ENCODE measurements around the gene PCDH11X. TPM values are rescaled to one million over a fixed set of nuclear protein-coding genes. Genes with fewer than 3 reads are reported as not detected.
"Not testable (repeated sequence)": the region's sequence is repeated elsewhere in the genome, so short reads cannot be mapped to it uniquely, and the experiment has no call there.

PCDH11X gene, protein sequence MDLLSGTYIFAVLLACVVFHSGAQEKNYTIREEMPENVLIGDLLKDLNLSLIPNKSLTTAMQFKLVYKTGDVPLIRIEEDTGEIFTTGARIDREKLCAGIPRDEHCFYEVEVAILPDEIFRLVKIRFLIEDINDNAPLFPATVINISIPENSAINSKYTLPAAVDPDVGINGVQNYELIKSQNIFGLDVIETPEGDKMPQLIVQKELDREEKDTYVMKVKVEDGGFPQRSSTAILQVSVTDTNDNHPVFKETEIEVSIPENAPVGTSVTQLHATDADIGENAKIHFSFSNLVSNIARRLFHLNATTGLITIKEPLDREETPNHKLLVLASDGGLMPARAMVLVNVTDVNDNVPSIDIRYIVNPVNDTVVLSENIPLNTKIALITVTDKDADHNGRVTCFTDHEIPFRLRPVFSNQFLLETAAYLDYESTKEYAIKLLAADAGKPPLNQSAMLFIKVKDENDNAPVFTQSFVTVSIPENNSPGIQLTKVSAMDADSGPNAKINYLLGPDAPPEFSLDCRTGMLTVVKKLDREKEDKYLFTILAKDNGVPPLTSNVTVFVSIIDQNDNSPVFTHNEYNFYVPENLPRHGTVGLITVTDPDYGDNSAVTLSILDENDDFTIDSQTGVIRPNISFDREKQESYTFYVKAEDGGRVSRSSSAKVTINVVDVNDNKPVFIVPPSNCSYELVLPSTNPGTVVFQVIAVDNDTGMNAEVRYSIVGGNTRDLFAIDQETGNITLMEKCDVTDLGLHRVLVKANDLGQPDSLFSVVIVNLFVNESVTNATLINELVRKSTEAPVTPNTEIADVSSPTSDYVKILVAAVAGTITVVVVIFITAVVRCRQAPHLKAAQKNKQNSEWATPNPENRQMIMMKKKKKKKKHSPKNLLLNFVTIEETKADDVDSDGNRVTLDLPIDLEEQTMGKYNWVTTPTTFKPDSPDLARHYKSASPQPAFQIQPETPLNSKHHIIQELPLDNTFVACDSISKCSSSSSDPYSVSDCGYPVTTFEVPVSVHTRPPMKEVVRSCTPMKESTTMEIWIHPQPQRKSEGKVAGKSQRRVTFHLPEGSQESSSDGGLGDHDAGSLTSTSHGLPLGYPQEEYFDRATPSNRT (N-terminal part only)
- total RNA-seq (not detected), total RNA-seq (0 to 0.17 (median 0) reads per million in 172 experiments)
- polyA plus RNA-seq (2013, experiment 1 of 2): not detected
- under 0.01 TPM for polyA plus RNA-seq (2013, experiment 2 of 2)

DNA sequence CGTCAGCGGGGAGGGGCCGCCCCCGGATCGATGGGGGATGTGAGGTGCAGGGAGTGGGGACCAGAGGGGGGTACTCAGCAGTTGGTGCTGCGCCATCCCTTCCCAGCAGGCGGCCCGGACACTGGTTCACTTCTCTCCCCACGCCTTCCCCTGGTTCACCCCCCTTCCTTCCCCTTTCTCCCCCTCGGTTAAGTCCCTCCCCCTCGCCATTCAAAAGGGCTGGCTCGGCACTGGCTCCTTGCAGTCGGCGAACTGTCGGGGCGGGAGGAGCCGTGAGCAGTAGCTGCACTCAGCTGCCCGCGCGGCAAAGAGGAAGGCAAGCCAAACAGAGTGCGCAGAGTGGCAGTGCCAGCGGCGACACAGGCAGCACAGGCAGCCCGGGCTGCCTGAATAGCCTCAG, at the start of gene PCDH11X:
Gene PCDH11X (plus strand): TSS at position 241 of the 400 bp plus-strand sequence. CDS start 56,130 bp downstream, outside the sequence.
- DNase-seq: peak in 3 of 14 experiments; percentile 4 to 28 (median 5)
- H3K27ac Mint-ChIP-seq; H3K4me3 ChIP-seq (ENCODE audit: low read length); H3K9me3 Mint-ChIP-seq; H3K36me3 ChIP-seq (ENCODE audit: insufficient read depth, low read length); H3K4me3 Mint-ChIP-seq; H3K36me3 Mint-ChIP-seq (ENCODE audit: low read depth); H3K27me3 ChIP-seq (ENCODE audit: control insufficient read depth in 1 of 2, insufficient read depth in 2 of 2, low read length in 2 of 2); H3K27ac ChIP-seq (ENCODE audit: low read depth in 1 of 2, low read length in 2 of 2); H3K27me3 Mint-ChIP-seq; ATAC-seq (ENCODE audit: poor library complexity); POLR2A ChIA-PET; H3K4me1 ChIP-seq (ENCODE audit: insufficient read depth, low read length); intact Hi-C loops (cut with DNase I, micrococcal nuclease); H3K9me3 ChIP-seq (ENCODE audit: control insufficient read depth in 1 of 2, insufficient read depth in 1 of 2, low read length in 2 of 2); CTCF ChIA-PET; H3K4me1 Mint-ChIP-seq (ENCODE audit: low read depth): not testable (repeated sequence)

DNA sequence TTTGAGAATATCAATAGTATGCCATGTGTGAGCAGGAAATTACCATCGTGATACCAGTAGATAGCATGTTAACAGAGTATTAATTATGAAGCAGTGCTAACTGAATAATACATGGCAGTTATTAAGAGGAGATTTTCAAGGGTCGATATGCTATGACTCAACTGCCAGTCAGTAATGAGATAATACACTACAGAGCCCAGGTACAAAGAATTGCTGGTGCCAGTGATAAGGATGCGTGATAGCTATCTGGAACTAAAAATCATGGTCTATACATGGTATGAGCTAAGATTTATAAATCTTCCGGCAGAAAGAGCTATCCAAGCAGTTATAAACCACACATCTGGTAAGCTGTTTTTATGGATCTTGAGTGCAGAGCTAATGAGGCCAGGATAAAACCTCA, 31.7 kb upstream of the PCDH11X start:
- intact Hi-C loops (cut with DNase I, micrococcal nuclease); H3K27ac Mint-ChIP-seq: not testable (repeated sequence)

DNA sequence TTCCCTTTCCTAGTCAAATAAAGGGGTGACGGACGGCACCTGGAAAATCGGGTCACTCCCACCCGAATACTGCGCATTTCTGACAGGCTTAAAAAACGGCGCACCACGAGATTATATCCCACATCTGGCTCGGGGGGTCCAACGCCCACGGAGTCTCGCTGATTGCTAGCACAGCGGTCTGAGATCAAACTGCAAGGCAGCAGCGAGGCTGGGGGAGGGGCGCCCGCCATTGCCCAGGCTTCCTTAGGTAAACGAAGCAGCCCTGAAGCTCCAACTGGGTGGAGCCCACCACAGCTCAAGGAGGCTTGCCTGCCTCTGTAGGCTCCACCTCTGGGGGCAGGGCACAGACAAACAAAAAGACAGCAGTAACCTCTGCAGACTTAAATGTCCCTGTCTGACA, 26.2 kb upstream of the PCDH11X start:
- H3K4me1 ChIP-seq (ENCODE audit: insufficient read depth, low read length); H3K36me3 ChIP-seq (ENCODE audit: insufficient read depth, low read length); CTCF ChIA-PET; ATAC-seq (ENCODE audit: poor library complexity); POLR2A ChIA-PET; DNase-seq; H3K4me1 Mint-ChIP-seq (ENCODE audit: low read depth); H3K9me3 Mint-ChIP-seq; H3K36me3 Mint-ChIP-seq (ENCODE audit: low read depth); H3K27ac ChIP-seq (ENCODE audit: low read depth in 1 of 2, low read length in 2 of 2); H3K4me3 Mint-ChIP-seq; H3K27me3 ChIP-seq (ENCODE audit: control insufficient read depth in 1 of 2, insufficient read depth in 2 of 2, low read length in 2 of 2); intact Hi-C loops (cut with DNase I, micrococcal nuclease); H3K4me3 ChIP-seq (ENCODE audit: low read length); H3K27me3 Mint-ChIP-seq; H3K9me3 ChIP-seq (ENCODE audit: control insufficient read depth in 1 of 2, insufficient read depth in 1 of 2, low read length in 2 of 2); H3K27ac Mint-ChIP-seq: not testable (repeated sequence)

More for the DNA sequence above, 31.7 kb upstream of the PCDH11X start:
- H3K9me3 Mint-ChIP-seq; H3K4me3 Mint-ChIP-seq; H3K4me1 ChIP-seq (ENCODE audit: insufficient read depth, low read length); POLR2A ChIA-PET; H3K27me3 Mint-ChIP-seq; H3K4me1 Mint-ChIP-seq (ENCODE audit: low read depth); H3K36me3 Mint-ChIP-seq (ENCODE audit: low read depth); ATAC-seq (ENCODE audit: poor library complexity); DNase-seq; H3K36me3 ChIP-seq (ENCODE audit: insufficient read depth, low read length); H3K9me3 ChIP-seq (ENCODE audit: control insufficient read depth in 1 of 2, insufficient read depth in 1 of 2, low read length in 2 of 2); H3K4me3 ChIP-seq (ENCODE audit: low read length); CTCF ChIA-PET; H3K27ac ChIP-seq (ENCODE audit: low read depth in 1 of 2, low read length in 2 of 2); H3K27me3 ChIP-seq (ENCODE audit: control insufficient read depth in 1 of 2, insufficient read depth in 2 of 2, low read length in 2 of 2): not testable (repeated sequence)

DNA sequence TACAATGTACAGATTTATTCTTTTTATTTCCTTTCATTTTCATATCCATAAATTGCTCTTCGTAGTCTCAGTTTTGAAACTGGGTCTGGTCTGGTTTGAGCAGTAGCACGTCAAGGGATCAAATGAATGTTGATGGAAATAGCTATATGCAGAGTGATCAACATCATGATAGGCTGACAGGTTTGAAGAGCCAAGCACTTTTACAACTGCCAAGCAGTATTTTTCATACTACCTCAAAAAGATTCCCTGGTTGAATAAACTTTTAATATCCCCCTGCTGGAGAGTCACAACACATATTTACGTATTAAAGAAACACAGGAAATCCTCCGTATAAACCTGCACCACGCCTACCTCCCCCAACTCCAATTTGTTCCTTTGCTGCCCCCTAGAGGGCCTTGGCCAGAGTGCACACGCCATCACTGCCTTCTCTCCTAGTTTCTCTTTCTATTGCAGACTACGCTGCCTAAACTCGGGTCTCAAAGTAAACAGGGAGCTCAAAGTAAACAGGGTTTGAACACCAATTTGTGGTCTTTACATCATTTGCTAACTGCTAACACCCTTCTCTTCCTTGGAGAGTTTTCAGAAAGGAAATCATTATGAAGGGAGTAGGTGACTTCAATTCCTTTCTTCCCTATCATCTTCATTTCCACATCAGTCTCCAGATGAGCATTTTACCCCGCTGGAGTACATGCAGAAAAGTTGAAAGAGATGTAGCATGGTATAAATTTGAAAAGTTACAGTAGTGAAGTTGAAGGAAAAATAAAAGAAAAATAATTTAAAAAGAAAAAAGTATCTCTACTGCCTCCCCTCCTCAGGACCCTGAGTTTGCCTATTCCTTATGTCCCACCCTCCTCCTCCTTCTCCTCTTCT, 8.3 kb upstream of the PCDH11X start:
- POLR2A ChIA-PET; H3K9me3 ChIP-seq (ENCODE audit: control insufficient read depth in 1 of 2, insufficient read depth in 1 of 2, low read length in 2 of 2); H3K4me1 Mint-ChIP-seq (ENCODE audit: low read depth); H3K27ac ChIP-seq (ENCODE audit: low read depth in 1 of 2, low read length in 2 of 2); H3K4me1 ChIP-seq (ENCODE audit: insufficient read depth, low read length); intact Hi-C loops (cut with DNase I, micrococcal nuclease); H3K9me3 Mint-ChIP-seq; H3K4me3 Mint-ChIP-seq; H3K27ac Mint-ChIP-seq; H3K27me3 Mint-ChIP-seq; H3K4me3 ChIP-seq (ENCODE audit: low read length); H3K27me3 ChIP-seq (ENCODE audit: control insufficient read depth in 1 of 2, insufficient read depth in 2 of 2, low read length in 2 of 2); DNase-seq; CTCF ChIA-PET; H3K36me3 ChIP-seq (ENCODE audit: insufficient read depth, low read length); H3K36me3 Mint-ChIP-seq (ENCODE audit: low read depth): not testable (repeated sequence)
- ATAC-seq (ENCODE audit: poor library complexity): peak; percentile 91

DNA sequence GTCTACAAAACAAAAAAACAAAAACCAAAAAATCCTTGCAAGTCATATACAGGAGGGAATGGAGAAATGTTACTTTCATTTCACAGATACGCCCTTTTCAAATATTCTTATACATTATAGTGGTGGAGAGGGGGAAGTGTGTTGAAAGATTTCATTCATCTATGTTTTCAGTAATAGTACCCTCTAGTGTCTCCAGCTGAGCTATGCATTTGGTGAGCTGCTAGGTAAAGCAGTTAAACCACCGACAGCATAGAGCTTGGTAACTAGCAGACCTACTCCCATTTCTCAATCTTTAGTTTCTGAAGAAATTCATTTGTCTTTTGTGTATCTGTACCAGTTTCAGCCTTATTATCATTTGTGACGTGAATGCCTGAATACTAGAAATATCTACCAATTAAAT, 5.2 kb upstream of the PCDH11X start:
- H3K27ac ChIP-seq (ENCODE audit: low read depth in 1 of 2, low read length in 2 of 2); H3K9me3 ChIP-seq (ENCODE audit: control insufficient read depth in 1 of 2, insufficient read depth in 1 of 2, low read length in 2 of 2); H3K36me3 Mint-ChIP-seq (ENCODE audit: low read depth); H3K27ac Mint-ChIP-seq; CTCF ChIA-PET; H3K4me1 ChIP-seq (ENCODE audit: insufficient read depth, low read length); H3K36me3 ChIP-seq (ENCODE audit: insufficient read depth, low read length); DNase-seq; H3K4me3 Mint-ChIP-seq; H3K27me3 ChIP-seq (ENCODE audit: control insufficient read depth in 1 of 2, insufficient read depth in 2 of 2, low read length in 2 of 2); ATAC-seq (ENCODE audit: poor library complexity); H3K4me3 ChIP-seq (ENCODE audit: low read length); intact Hi-C loops (cut with DNase I, micrococcal nuclease); H3K27me3 Mint-ChIP-seq; POLR2A ChIA-PET; H3K9me3 Mint-ChIP-seq; H3K4me1 Mint-ChIP-seq (ENCODE audit: low read depth): not testable (repeated sequence)

DNA sequence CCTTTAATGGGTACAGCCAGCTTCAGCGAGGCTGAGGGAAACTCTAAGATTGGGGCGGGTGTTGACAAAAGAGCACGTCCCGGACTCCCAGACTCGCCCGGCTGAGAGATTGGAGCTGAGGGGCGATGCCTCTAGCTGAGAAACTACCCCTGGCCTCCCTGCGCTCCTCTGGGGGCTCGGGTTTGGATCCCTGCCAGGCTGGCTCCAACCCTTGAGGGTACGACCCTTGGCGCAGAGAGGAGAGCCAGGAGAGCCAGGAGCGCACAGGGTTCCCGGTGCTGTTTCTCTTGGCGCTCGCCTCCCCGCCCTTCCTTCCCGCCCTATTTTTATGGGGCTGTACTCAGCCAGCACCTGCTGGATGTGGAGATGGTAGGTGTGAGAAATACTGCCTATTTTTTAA, 833 bp downstream of the PCDH11X start:
- H3K27me3 ChIP-seq (ENCODE audit: control insufficient read depth in 1 of 2, insufficient read depth in 2 of 2, low read length in 2 of 2); H3K27ac ChIP-seq (ENCODE audit: low read depth in 1 of 2, low read length in 2 of 2); H3K4me3 Mint-ChIP-seq; H3K9me3 ChIP-seq (ENCODE audit: control insufficient read depth in 1 of 2, insufficient read depth in 1 of 2, low read length in 2 of 2); CTCF ChIA-PET; DNase-seq; intact Hi-C loops (cut with DNase I, micrococcal nuclease); H3K9me3 Mint-ChIP-seq; H3K36me3 Mint-ChIP-seq (ENCODE audit: low read depth); POLR2A ChIA-PET; H3K4me3 ChIP-seq (ENCODE audit: low read length); H3K36me3 ChIP-seq (ENCODE audit: insufficient read depth, low read length); H3K4me1 Mint-ChIP-seq (ENCODE audit: low read depth); H3K27ac Mint-ChIP-seq; H3K4me1 ChIP-seq (ENCODE audit: insufficient read depth, low read length); H3K27me3 Mint-ChIP-seq; ATAC-seq (ENCODE audit: poor library complexity): not testable (repeated sequence)
